ENCODE results near the gene SH3PXD2A. TPM values are rescaled to one million over a fixed set of nuclear protein-coding genes. Genes with fewer than 3 reads are reported as not detected.

SH3PXD2A gene
- total RNA-seq, 2 experiments from 2014 or later, result 6.9 to 7.0 TPM

GRCh38 chr10:103740611-103741010, 114.8 kb downstream of the SH3PXD2A start:
- Mint-ChIP-seq H3K27me3 (no peaks in the 10 kb centered on the region), H3K4me1 (ENCODE audit: low read depth) (peaks cover 8% of the 10 kb centered on the region), H3K9me3 (no peaks in the 10 kb centered on the region), H3K36me3 (ENCODE audit: low read depth) (no peaks in the 10 kb centered on the region), H3K27ac (no peak overlapping the region), H3K4me3 (no peak overlapping the region)
- intact Hi-C loops (cut with DNase I, micrococcal nuclease), result loop anchor here in 1 of 2 experiments (5.0 kb wide), 1 partner anchor 52 kb away; no protein-coding TSS in a partner anchor
- ChIA-PET CTCF (no interaction called here), POLR2A (no interaction called here)
- no peaks in the 10 kb centered on the region for H3K9me3 ChIP-seq (ENCODE audit: control insufficient read depth in 1 of 2, insufficient read depth in 1 of 2, low read length in 2 of 2)
- H3K36me3 ChIP-seq (ENCODE audit: insufficient read depth, low read length), result no peaks in the 10 kb centered on the region
- no peak for ATAC-seq (ENCODE audit: poor library complexity)
- no peak for TF ChIP-seq CTCF (IDR thresholded peaks at IDR 0.05)
- H3K27ac ChIP-seq (ENCODE audit: low read depth in 1 of 2, low read length in 2 of 2), result no peak overlapping the region
- H3K27me3 ChIP-seq (ENCODE audit: control insufficient read depth in 1 of 2, insufficient read depth in 2 of 2, low read length in 2 of 2), result no peaks in the 10 kb centered on the region
- no peak overlapping the region for H3K4me3 ChIP-seq (ENCODE audit: low read length)
- H3K4me1 ChIP-seq (ENCODE audit: insufficient read depth, low read length), result peaks cover 9% of the 10 kb centered on the region
- DNase-seq, result no peak

- H3K27me3 ChIP-seq (ENCODE audit: control insufficient read depth in 1 of 2, insufficient read depth in 2 of 2, low read length in 2 of 2), result no peaks in the 10 kb centered on the region
- ATAC-seq (ENCODE audit: poor library complexity) (no peak), DNase-seq (no peak)
- no peak for TF ChIP-seq CTCF (IDR thresholded peaks at IDR 0.05)
- no peak overlapping the region for H3K4me3 ChIP-seq (ENCODE audit: low read length)
- no peaks in the 10 kb centered on the region for H3K9me3 Mint-ChIP-seq
- H3K4me1 ChIP-seq (ENCODE audit: insufficient read depth, low read length), result no peaks in the 10 kb centered on the region
- H3K27me3 Mint-ChIP-seq, result no peaks in the 10 kb centered on the region
- POLR2A ChIA-PET, result no interaction called here
- no peaks in the 10 kb centered on the region for H3K9me3 ChIP-seq (ENCODE audit: control insufficient read depth in 1 of 2, insufficient read depth in 1 of 2, low read length in 2 of 2)
- intact Hi-C loops (cut with DNase I, micrococcal nuclease), result no loop called here
- H3K27ac ChIP-seq (ENCODE audit: low read depth in 1 of 2, low read length in 2 of 2), result no peak overlapping the region
- no peaks in the 10 kb centered on the region for H3K4me1 Mint-ChIP-seq (ENCODE audit: low read depth)
- no peaks in the 10 kb centered on the region for H3K36me3 ChIP-seq (ENCODE audit: insufficient read depth, low read length)
- H3K36me3 Mint-ChIP-seq (ENCODE audit: low read depth), result no peaks in the 10 kb centered on the region
- no peak overlapping the region for H3K27ac Mint-ChIP-seq
- no peak overlapping the region for H3K4me3 Mint-ChIP-seq
- CTCF ChIA-PET, result no interaction called here
Measured at GRCh38 chr10:103739039-103739764, 116.2 kb downstream of the SH3PXD2A start.

- ATAC-seq (ENCODE audit: poor library complexity) (no peak), DNase-seq (no peak)
- ChIA-PET CTCF (no interaction called here), POLR2A (no interaction called here)
- Histone ChIP-seq H3K27ac (ENCODE audit: low read depth in 1 of 2, low read length in 2 of 2) (no peak overlapping the region), H3K9me3 (ENCODE audit: control insufficient read depth in 1 of 2, insufficient read depth in 1 of 2, low read length in 2 of 2) (no peaks in the 10 kb centered on the region), H3K36me3 (ENCODE audit: insufficient read depth, low read length) (no peaks in the 10 kb centered on the region), H3K4me3 (ENCODE audit: low read length) (no peak overlapping the region), H3K27me3 (ENCODE audit: control insufficient read depth in 1 of 2, insufficient read depth in 2 of 2, low read length in 2 of 2) (no peaks in the 10 kb centered on the region), H3K4me1 (ENCODE audit: insufficient read depth, low read length) (no peaks in the 10 kb centered on the region)
- Mint-ChIP-seq H3K4me3 (no peak overlapping the region), H3K9me3 (no peaks in the 10 kb centered on the region), H3K27me3 (no peaks in the 10 kb centered on the region), H3K36me3 (ENCODE audit: low read depth) (no peaks in the 10 kb centered on the region), H3K4me1 (ENCODE audit: low read depth) (no peaks in the 10 kb centered on the region), H3K27ac (no peak overlapping the region)
- TF ChIP-seq CTCF (IDR thresholded peaks at IDR 0.05), result no peak
- intact Hi-C loops (cut with DNase I, micrococcal nuclease), result no loop called here
Measured at GRCh38 chr10:103737735-103738367, 117.5 kb downstream of the SH3PXD2A start.
